ENCODE measurements around the gene RBM11. TPM values are rescaled to one million over a fixed set of nuclear protein-coding genes. Genes with fewer than 3 reads are reported as not detected.

Gene RBM11
- polyA plus RNA-seq, 1 of the 3 experiments (the other 2 are of a cell fraction): not detected

- H3K4me1 ChIP-seq (ENCODE audit: control insufficient read depth in 1 of 2, insufficient read depth in 2 of 2, low read depth in 1 of 2, low read length in 1 of 2): no peaks in the 10 kb centered on the region
- H4K20me1 ChIP-seq (ENCODE audit: insufficient read depth): no peaks in the 10 kb centered on the region
- no peaks in the 10 kb centered on the region for H3F3A ChIP-seq (replicated peaks; ENCODE audit: insufficient read depth)
- H3K4me3 ChIP-seq (ENCODE audit: low read depth in 2 of 2, low read length in 1 of 2): no peak overlapping the region
- no peaks in the 10 kb centered on the region for H3K9me2 ChIP-seq
- ChIA-PET POLR2A (no interaction called here), CTCF (interaction anchor here (1.8 kb wide), 1 partner anchor 11 kb away, joined by 6 read pairs; no protein-coding TSS in a partner anchor)
- H3K9me3 ChIP-seq: no peaks in the 10 kb centered on the region
- H3K4me2 ChIP-seq: no peak overlapping the region
- TF ChIP-seq RXRA (IDR thresholded peaks at IDR 0.05; ENCODE audit: borderline replicate concordance, low read depth) (no peak), RAD21 (IDR thresholded peaks at IDR 0.05; ENCODE audit: low read length) (no peak), NRF1 (IDR thresholded peaks at IDR 0.05; ENCODE audit: low read depth, low read length) (no peak), SMC3 (IDR thresholded peaks at IDR 0.05; ENCODE audit: low read depth, low read length) (no peak), MXI1 (IDR thresholded peaks at IDR 0.05; ENCODE audit: low read depth, low read length) (no peak), PBX3 (IDR thresholded peaks at IDR 0.05) (no peak), JUND (IDR thresholded peaks at IDR 0.05) (no peak), SIN3A (IDR thresholded peaks at IDR 0.05; ENCODE audit: borderline replicate concordance, low read depth, low read length) (no peak), RCOR1 (IDR thresholded peaks at IDR 0.05; ENCODE audit: low read length) (no peak), ZBTB33 (IDR thresholded peaks at IDR 0.05; ENCODE audit: borderline replicate concordance, low read depth) (no peak), USF2 (IDR thresholded peaks at IDR 0.05; ENCODE audit: borderline replicate concordance, low read depth, low read length) (no peak), ELF1 (IDR thresholded peaks at IDR 0.05) (no peak), FOXM1 (IDR thresholded peaks at IDR 0.05; ENCODE audit: low read depth) (no peak), IRF3 (IDR thresholded peaks at IDR 0.05; ENCODE audit: low read depth, low read length) (no peak), CTCF (IDR thresholded peaks at IDR 0.05) (no peak), RFX5 (IDR thresholded peaks at IDR 0.05; ENCODE audit: low read length) (no peak), TAF1 (IDR thresholded peaks at IDR 0.05; ENCODE audit: borderline replicate concordance, low read depth, low read length) (no peak)
- no peaks in the 10 kb centered on the region for H3K36me3 ChIP-seq (replicated peaks in 1 of 2; ENCODE audit: control insufficient read depth in 1 of 2, insufficient read depth in 2 of 2, low read length in 1 of 2)
- no peak overlapping the region for H2AFZ ChIP-seq (ENCODE audit: low read depth)
- peaks cover 15% of the 10 kb centered on the region; the same call in 1 of the 2 replicates for H3K27me3 ChIP-seq (ENCODE audit: insufficient read depth)
- no peak overlapping the region for H3K27ac ChIP-seq (ENCODE audit: low read depth in 2 of 2, low read length in 1 of 2)
- 0% methylated on average over 1 of the region's 1 CpG for WGBS (ENCODE audit: low lambda C conversion rate)
- H3K79me2 ChIP-seq (ENCODE audit: insufficient read depth): no peaks in the 10 kb centered on the region
- no peak overlapping the region for H3K9ac ChIP-seq
- no peak for DNase-seq
Measured at GRCh38 chr21:14263879-14264278, 47.9 kb downstream of the RBM11 start.
